PC-9 (cell line): ENCODE measurements around the gene TEX44. TPM values are rescaled to one million over a fixed set of nuclear protein-coding genes. Genes with fewer than 3 reads are reported as not detected.

Experiments
- BruUV-seq: library from RNA; stranded (reverse); fragments of 400-500 nt; replicated peaks from 2 replicates; lab custom pipeline; 2021; lab: Mats Ljungman, UMichigan
- CTCF ChIA-PET: fragments of 300-600 bp; sonication (Branson Sonifier 250); formaldehyde crosslinking; loops from one replicate; lab custom pipeline; 2022; ENCODE audit warnings: antibody characterized with exemption; lab: Charles Lee
- POLR2A ChIA-PET: fragments of 300-600 bp; sonication (Branson Sonifier 250); formaldehyde crosslinking; loops from one replicate; lab custom pipeline; 2022; ENCODE audit warnings: antibody characterized with exemption; ENCODE audit not compliant: unreplicated experiment; lab: Charles Lee
- DNase-seq, 2 experiments: peaks; one replicate each; pipeline versions ENCODE4 v3.0.0 to v3.0.0-alpha.2; 2015 to 2022; ENCODE audit warnings: mixed read lengths in 1 of 2
- H2AFZ ChIP-seq: fragments of 200-600 bp; sonication (generic); 2 replicates; pipeline ENCODE4 v1.8.1; 2017; ENCODE audit warnings: antibody characterized with exemption
- H3F3A ChIP-seq: fragments of 200-600 bp; sonication (generic); 2 replicates; pipeline ENCODE4 v1.8.1; 2017; ENCODE audit warnings: antibody characterized with exemption, mild to moderate bottlenecking, low read depth; ENCODE audit not compliant: insufficient read depth
- H3K27ac ChIP-seq: fragments of 200-600 bp; sonication (generic); 2 replicates; pipeline ENCODE4 v1.6.1; 2016; ENCODE audit warnings: mixed run types
- H3K27me3 ChIP-seq: fragments of 200-600 bp; sonication (generic); 2 replicates; pipeline ENCODE4 v1.6.1; 2016; ENCODE audit warnings: low read depth, mixed run types; ENCODE audit not compliant: insufficient read depth
- H3K36me3 ChIP-seq: fragments of 200-600 bp; sonication (generic); 2 replicates; pipeline ENCODE4 v1.6.1; 2016; ENCODE audit warnings: low read depth, mixed run types
- H3K4me1 ChIP-seq: fragments of 200-600 bp; sonication (generic); replicated peaks from 2 replicates; pipeline ENCODE4 v1.6.1; 2016; ENCODE audit warnings: mixed run types; ENCODE audit not compliant: insufficient read depth
- H3K4me2 ChIP-seq: fragments of 200-600 bp; sonication (generic); 2 replicates; pipeline ENCODE4 v1.6.1; 2017; ENCODE audit warnings: mixed run types
- H3K4me3 ChIP-seq: fragments of 200-600 bp; sonication (generic); 2 replicates; pipeline ENCODE4 v1.6.1; 2016; ENCODE audit warnings: mixed run types
- H3K79me2 ChIP-seq: fragments of 200-600 bp; sonication (generic); 2 replicates; pipeline ENCODE4 v1.6.1; 2017; ENCODE audit warnings: low read depth, mixed run types
- H3K9me2 ChIP-seq: fragments of 200-600 bp; sonication (generic); 2 replicates; pipeline ENCODE4 v1.8.1; 2017; ENCODE audit warnings: mild to moderate bottlenecking; ENCODE audit not compliant: insufficient read depth
- H3K9me3 ChIP-seq: fragments of 200-600 bp; sonication (generic); 2 replicates; pipeline ENCODE4 v1.8.1; 2016; ENCODE audit warnings: low read depth; ENCODE audit not compliant: insufficient read depth
- H4K20me1 ChIP-seq: fragments of 200-600 bp; sonication (generic); 2 replicates; pipeline ENCODE4 v1.8.1; 2017; ENCODE audit not compliant: insufficient read depth
- EZH2 ChIP-seq: fragments of 200-600 bp; sonication (generic); IDR thresholded peaks from 2 replicates; pipeline ENCODE4 v1.8.0; 2017; ENCODE audit warnings: antibody characterized with exemption, low read depth
- intact Hi-C: fragments of 100-400 bp; cut with micrococcal nuclease; formaldehyde crosslinking; loops from one replicate; pipeline ENCODE4 v1.10.0; 2022; ENCODE audit not compliant: unreplicated experiment
- total RNA-seq: library from RNA; stranded (reverse); gene quantifications from 2 replicates; pipeline ENCODE4 v1.2.3, GENCODE V29; 2021
- TF ChIP-seq, protein P1 (sequence below): fragments of 200-600 bp; sonication (generic); conservative IDR thresholded peaks from 2 replicates; pipeline ENCODE4 v1.6.1; 2017; ENCODE audit warnings: mixed run types, antibody characterized with exemption, mild to moderate bottlenecking, moderate library complexity

Gene TEX44
- total RNA-seq, 1 experiment from 2014 or later = not detected

DNA sequence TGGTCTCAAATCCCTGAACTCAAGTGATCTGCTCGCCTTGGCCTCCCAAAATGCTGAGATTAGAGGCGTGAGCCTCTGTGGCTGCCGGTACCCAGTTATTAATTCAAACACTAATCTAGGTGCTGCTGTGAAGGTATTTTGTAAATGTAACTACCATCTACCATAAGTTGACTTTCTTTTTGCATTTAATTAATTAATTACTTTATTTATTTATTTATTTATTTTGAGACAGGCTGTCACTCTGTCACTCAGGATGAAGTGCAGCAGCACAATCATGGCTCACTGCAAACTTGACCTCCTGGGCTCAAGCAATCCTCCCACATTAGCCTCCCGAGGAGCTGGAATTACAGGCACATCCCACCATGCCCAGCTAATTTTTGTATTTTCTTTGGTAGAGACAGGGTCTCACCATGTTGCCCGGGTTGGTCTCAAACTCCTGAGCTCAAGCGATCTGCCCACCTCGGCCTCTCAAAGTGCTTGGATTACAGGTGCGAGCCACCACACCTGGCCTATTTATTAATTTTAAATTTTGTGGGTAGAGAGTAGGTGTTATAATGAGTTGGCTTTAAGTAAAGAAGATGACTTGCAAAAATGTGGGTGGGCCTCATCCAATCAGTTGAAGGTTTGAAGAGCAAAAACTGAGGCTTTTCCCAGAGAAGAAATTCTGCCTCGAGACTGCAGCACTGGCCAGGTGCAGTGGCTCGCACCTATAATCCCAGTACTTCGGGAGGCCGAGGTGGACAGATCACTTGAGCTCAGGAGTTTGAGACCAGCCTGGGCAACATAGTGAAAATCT is 45.2 kb upstream of the TEX44 start:
- Histone ChIP-seq H3F3A (0 out of 2 replicates have a peak, but pooled peaks cover 5% of the 10 kb centered on the region), H3K79me2 (no peaks in the 10 kb centered on the region), H3K36me3 (no peaks in the 10 kb centered on the region), H3K27ac (no peak overlapping the region), H2AFZ (no peak overlapping the region), H3K4me2 (no peak overlapping the region), H3K4me3 (no peak overlapping the region), H4K20me1 (no peaks in the 10 kb centered on the region), H3K27me3 (no peaks in the 10 kb centered on the region; the same call in 1 of the 2 replicates), H3K9me3 (peaks cover 5% of the 10 kb centered on the region), H3K9me2 (no peaks in the 10 kb centered on the region), H3K4me1 (peaks cover 12% of the 10 kb centered on the region)
- POLR2A ChIA-PET = no interaction called here
- intact Hi-C loops = no loop called here
- no TSS peak for BruUV-seq
- TF ChIP-seq, protein P1, sequence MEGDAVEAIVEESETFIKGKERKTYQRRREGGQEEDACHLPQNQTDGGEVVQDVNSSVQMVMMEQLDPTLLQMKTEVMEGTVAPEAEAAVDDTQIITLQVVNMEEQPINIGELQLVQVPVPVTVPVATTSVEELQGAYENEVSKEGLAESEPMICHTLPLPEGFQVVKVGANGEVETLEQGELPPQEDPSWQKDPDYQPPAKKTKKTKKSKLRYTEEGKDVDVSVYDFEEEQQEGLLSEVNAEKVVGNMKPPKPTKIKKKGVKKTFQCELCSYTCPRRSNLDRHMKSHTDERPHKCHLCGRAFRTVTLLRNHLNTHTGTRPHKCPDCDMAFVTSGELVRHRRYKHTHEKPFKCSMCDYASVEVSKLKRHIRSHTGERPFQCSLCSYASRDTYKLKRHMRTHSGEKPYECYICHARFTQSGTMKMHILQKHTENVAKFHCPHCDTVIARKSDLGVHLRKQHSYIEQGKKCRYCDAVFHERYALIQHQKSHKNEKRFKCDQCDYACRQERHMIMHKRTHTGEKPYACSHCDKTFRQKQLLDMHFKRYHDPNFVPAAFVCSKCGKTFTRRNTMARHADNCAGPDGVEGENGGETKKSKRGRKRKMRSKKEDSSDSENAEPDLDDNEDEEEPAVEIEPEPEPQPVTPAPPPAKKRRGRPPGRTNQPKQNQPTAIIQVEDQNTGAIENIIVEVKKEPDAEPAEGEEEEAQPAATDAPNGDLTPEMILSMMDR = no peak
- TF ChIP-seq EZH2 = no peak
- no peak for DNase-seq
- CTCF ChIA-PET = no interaction called here

DNA sequence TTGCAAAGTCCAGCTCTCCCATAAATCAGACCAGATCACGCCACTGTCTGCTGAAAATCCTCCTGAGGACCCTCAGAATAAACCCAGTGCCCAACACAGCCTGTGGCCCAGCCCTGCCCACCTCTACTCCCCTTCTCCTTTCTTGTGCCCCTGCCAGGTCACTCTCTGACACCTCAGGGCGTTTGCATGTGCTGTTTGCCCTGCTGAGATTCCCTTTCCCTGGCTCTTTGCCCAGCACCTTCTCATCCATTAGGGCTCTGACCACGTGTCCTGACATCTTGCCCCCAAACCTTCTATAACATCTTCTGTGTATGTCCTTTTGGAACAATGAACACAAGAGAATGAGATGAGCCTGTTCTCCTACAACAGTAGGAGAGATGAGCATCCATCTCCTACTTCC is 43.9 kb upstream of the TEX44 start:
- Histone ChIP-seq H3K27ac (no peak overlapping the region), H3K4me2 (no peak overlapping the region), H3K9me3 (no peaks in the 10 kb centered on the region; the same call in 1 of the 2 replicates), H3F3A (0 out of 2 replicates have a peak, but pooled peaks cover 5% of the 10 kb centered on the region), H3K4me1 (peaks cover 12% of the 10 kb centered on the region), H3K4me3 (no peak overlapping the region), H2AFZ (no peak overlapping the region), H4K20me1 (no peaks in the 10 kb centered on the region), H3K36me3 (no peaks in the 10 kb centered on the region), H3K9me2 (no peaks in the 10 kb centered on the region), H3K79me2 (no peaks in the 10 kb centered on the region), H3K27me3 (no peaks in the 10 kb centered on the region; the same call in 1 of the 2 replicates)
- BruUV-seq = no TSS peak
- ChIA-PET POLR2A (no interaction called here), CTCF (no interaction called here)
- intact Hi-C loops = no loop called here
- DNase-seq = no peak
- TF ChIP-seq, protein P1 = no peak
- no peak for TF ChIP-seq EZH2

DNA sequence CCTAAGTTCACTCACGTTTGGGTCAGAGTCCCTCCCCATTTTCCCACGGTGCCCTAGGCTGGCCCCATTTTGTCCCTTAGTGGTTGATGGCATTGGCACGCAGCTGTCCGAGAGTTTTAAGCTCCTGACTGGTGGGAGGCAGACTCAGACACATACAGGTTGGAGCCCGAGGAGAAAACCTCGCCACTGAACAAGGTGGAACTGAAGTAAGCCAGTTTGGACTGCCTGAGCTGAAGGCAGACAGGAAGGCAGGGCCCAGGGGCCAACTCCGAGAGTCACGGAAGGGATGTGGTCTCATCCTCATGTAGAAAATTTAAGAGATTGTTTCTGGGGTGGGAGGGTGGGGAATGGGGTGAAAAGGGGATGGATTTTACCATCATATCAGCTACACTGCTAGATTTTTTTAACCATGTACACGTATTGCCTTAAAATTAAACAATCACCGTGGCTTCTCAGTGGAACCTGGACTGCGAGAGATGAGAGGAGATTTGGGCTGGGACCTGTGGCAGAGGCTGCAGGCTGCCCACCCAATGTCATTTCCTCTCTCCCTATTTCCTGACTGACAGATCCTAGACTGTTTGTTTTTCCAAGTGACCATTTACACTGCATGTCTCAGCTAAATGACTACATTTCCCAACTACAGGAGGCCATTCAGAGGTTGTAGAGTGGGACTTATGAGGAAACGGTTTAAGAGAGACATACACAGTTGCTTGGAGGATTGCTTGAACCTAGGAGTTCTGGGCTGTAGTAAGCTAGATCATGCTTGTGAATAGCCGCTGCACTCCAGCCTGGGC is 43.0 kb upstream of the TEX44 start:
- Histone ChIP-seq H2AFZ (no peak overlapping the region), H3K4me1 (peaks cover 12% of the 10 kb centered on the region), H3K27ac (no peak overlapping the region), H4K20me1 (no peaks in the 10 kb centered on the region), H3F3A (0 out of 2 replicates have a peak, but pooled peaks cover 5% of the 10 kb centered on the region), H3K9me2 (no peaks in the 10 kb centered on the region), H3K9me3 (no peaks in the 10 kb centered on the region; the same call in 1 of the 2 replicates), H3K4me3 (no peak overlapping the region), H3K4me2 (no peak overlapping the region), H3K27me3 (peaks cover 4% of the 10 kb centered on the region; the same call in 1 of the 2 replicates), H3K79me2 (no peaks in the 10 kb centered on the region), H3K36me3 (no peaks in the 10 kb centered on the region)
- DNase-seq = no peak
- POLR2A ChIA-PET = no interaction called here
- BruUV-seq = no TSS peak
- intact Hi-C loops = loop anchor here (10.0 kb wide), 1 partner anchor 325 kb away; no protein-coding TSS in a partner anchor
- CTCF ChIA-PET = no interaction called here
- no peak for TF ChIP-seq EZH2
